ENCODE measurements around the gene HNRNPA2B1. TPM values are rescaled to one million over a fixed set of nuclear protein-coding genes. Genes with fewer than 3 reads are reported as not detected.

HNRNPA2B1 gene
- total RNA-seq, 1 donor, result 82.9 TPM

GRCh38 chr7:26237035-26237807, 36.7 kb upstream of the HNRNPA2B1 start:
- Histone ChIP-seq H3K36me3 (ENCODE audit: insufficient read depth, low read length) (no peaks in the 10 kb centered on the region), H3K27ac (ENCODE audit: low read depth, low read length) (no peak overlapping the region), H3K27me3 (ENCODE audit: insufficient read depth, low read length) (no peaks in the 10 kb centered on the region), H4K20me1 (ENCODE audit: insufficient read depth, low read length) (no peaks in the 10 kb centered on the region), H3K9me3 (ENCODE audit: low read depth, low read length) (no peaks in the 10 kb centered on the region), H2AFZ (ENCODE audit: low read length) (no peak overlapping the region), H3K4me1 (ENCODE audit: insufficient read depth, low read length) (no peaks in the 10 kb centered on the region), H3K4me3 (ENCODE audit: insufficient read depth, low read length) (no peak overlapping the region), H3K79me2 (ENCODE audit: insufficient read depth, low read length) (no peaks in the 10 kb centered on the region), H3K4me2 (ENCODE audit: insufficient read depth, low read length) (no peak overlapping the region)
- DNase-seq (ENCODE audit: insufficient read length, low spot score, missing footprints), result no peak
- no peak for TF ChIP-seq CTCF (IDR thresholded peaks at IDR 0.05; ENCODE audit: extremely low read depth, low read depth, low read length)

GRCh38 chr7:26233902-26234511, 33.5 kb upstream of the HNRNPA2B1 start:
- H3K4me3 ChIP-seq (ENCODE audit: insufficient read depth, low read length), result no peak overlapping the region
- DNase-seq (ENCODE audit: insufficient read length, low spot score, missing footprints), result no peak
- no peak overlapping the region for H3K27ac ChIP-seq (ENCODE audit: low read depth, low read length)
- H3K4me1 ChIP-seq (ENCODE audit: insufficient read depth, low read length), result no peaks in the 10 kb centered on the region
- no peak overlapping the region for H3K4me2 ChIP-seq (ENCODE audit: insufficient read depth, low read length)
- no peaks in the 10 kb centered on the region for H4K20me1 ChIP-seq (ENCODE audit: insufficient read depth, low read length)
- no peak overlapping the region for H2AFZ ChIP-seq (ENCODE audit: low read length)
- H3K36me3 ChIP-seq (ENCODE audit: insufficient read depth, low read length), result no peaks in the 10 kb centered on the region
- no peak for TF ChIP-seq CTCF (IDR thresholded peaks at IDR 0.05; ENCODE audit: extremely low read depth, low read depth, low read length)
- no peaks in the 10 kb centered on the region for H3K27me3 ChIP-seq (ENCODE audit: insufficient read depth, low read length)
- no peaks in the 10 kb centered on the region for H3K79me2 ChIP-seq (ENCODE audit: insufficient read depth, low read length)
- H3K9me3 ChIP-seq (ENCODE audit: low read depth, low read length), result no peaks in the 10 kb centered on the region

DNA sequence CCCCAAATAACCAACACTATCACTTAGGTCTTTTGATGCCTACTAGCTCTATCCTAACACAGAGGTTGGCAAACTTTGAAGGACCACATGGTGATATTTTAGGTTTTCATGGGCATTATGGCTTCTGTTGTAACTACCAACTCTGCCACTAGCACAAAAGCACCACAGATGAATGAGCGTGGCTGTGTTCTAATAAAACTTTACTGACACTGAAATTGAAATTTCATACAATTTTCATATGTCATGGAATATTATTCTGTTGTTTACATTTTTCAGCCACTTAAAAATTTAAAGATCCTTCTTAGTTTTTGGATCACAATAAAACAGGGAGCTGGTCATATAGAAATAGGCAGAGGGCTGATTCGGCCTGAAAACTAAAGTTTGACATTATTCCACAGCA, 27.4 kb upstream of the HNRNPA2B1 start:
- no peak for DNase-seq (ENCODE audit: insufficient read length, low spot score, missing footprints)
- Histone ChIP-seq H3K4me1 (ENCODE audit: insufficient read depth, low read length) (no peaks in the 10 kb centered on the region), H3K27me3 (ENCODE audit: insufficient read depth, low read length) (no peaks in the 10 kb centered on the region), H3K4me3 (ENCODE audit: insufficient read depth, low read length) (no peak overlapping the region), H3K36me3 (ENCODE audit: insufficient read depth, low read length) (no peaks in the 10 kb centered on the region), H3K4me2 (ENCODE audit: insufficient read depth, low read length) (no peak overlapping the region), H2AFZ (ENCODE audit: low read length) (no peak overlapping the region), H3K9me3 (ENCODE audit: low read depth, low read length) (no peaks in the 10 kb centered on the region), H4K20me1 (ENCODE audit: insufficient read depth, low read length) (no peaks in the 10 kb centered on the region), H3K27ac (ENCODE audit: low read depth, low read length) (no peak overlapping the region), H3K79me2 (ENCODE audit: insufficient read depth, low read length) (no peaks in the 10 kb centered on the region)
- no peak for TF ChIP-seq CTCF (IDR thresholded peaks at IDR 0.05; ENCODE audit: extremely low read depth, low read depth, low read length)

DNA sequence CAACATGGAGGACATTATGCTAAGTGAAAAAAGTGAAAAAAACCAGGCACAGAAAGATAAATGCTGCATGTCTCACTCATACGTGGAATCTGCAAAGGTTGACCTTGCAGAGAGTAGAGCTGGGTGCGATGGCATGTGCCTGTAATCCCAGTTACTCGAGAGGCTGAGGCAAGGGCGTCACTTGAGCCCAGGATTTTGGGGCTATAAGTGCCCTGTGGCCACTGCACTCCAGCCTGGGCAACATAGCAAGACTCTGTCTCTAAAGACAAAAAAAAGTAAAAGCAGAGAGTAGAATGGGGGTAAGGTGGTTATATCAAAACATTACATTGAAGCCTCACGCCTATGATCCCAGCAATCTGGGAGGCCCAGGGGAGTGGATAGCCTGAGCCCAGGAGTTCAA, 23.8 kb upstream of the HNRNPA2B1 start:
- no peak overlapping the region for H3K27ac ChIP-seq (ENCODE audit: low read depth, low read length)
- no peaks in the 10 kb centered on the region for H3K9me3 ChIP-seq (ENCODE audit: low read depth, low read length)
- H3K36me3 ChIP-seq (ENCODE audit: insufficient read depth, low read length), result no peaks in the 10 kb centered on the region
- no peak overlapping the region for H3K4me2 ChIP-seq (ENCODE audit: insufficient read depth, low read length)
- TF ChIP-seq CTCF (IDR thresholded peaks at IDR 0.05; ENCODE audit: extremely low read depth, low read depth, low read length), result no peak
- H3K4me3 ChIP-seq (ENCODE audit: insufficient read depth, low read length), result no peak overlapping the region
- H2AFZ ChIP-seq (ENCODE audit: low read length), result no peak overlapping the region
- no peaks in the 10 kb centered on the region for H3K79me2 ChIP-seq (ENCODE audit: insufficient read depth, low read length)
- H3K27me3 ChIP-seq (ENCODE audit: insufficient read depth, low read length), result no peaks in the 10 kb centered on the region
- no peaks in the 10 kb centered on the region for H3K4me1 ChIP-seq (ENCODE audit: insufficient read depth, low read length)
- DNase-seq (ENCODE audit: insufficient read length, low spot score, missing footprints), result no peak
- H4K20me1 ChIP-seq (ENCODE audit: insufficient read depth, low read length), result no peaks in the 10 kb centered on the region
